ENCODE data around the gene LCE1F. TPM values are rescaled to one million over a fixed set of nuclear protein-coding genes. Genes with fewer than 3 reads are reported as not detected.

The LCE1F gene
- total RNA-seq, 6 experiments from 2014 or later = not detected

DNA sequence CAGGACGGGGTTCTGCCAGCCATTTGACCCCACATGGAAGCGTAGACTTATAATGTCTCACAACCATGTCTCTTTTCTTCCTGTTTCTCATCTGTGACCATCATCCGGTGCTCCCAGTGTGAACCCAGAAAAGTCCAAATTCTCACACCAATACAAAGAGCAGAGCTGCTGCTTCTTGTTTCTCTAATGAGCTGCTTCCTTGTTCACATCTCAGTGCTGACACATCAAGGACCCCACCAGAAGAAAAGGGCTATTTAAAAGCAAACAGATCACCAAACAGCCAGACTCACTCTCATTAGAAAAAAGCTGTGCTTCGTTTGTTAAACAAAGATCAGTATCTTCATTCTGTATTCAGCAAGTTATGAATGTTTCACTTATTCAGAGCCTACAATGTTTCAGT is 20.7 kb downstream of the LCE1F start:
- Histone ChIP-seq H3K36me3 (no peaks in the 10 kb centered on the region), H3K27ac (no peak overlapping the region), H3K4me1 (no peaks in the 10 kb centered on the region), H3K9me3 (no peaks in the 10 kb centered on the region), H3K27me3 (no peaks in the 10 kb centered on the region), H3K4me3 (no peak overlapping the region)
- TF ChIP-seq POLR2A (IDR thresholded peaks at IDR 0.05) = no peak
- TF ChIP-seq, protein P1, sequence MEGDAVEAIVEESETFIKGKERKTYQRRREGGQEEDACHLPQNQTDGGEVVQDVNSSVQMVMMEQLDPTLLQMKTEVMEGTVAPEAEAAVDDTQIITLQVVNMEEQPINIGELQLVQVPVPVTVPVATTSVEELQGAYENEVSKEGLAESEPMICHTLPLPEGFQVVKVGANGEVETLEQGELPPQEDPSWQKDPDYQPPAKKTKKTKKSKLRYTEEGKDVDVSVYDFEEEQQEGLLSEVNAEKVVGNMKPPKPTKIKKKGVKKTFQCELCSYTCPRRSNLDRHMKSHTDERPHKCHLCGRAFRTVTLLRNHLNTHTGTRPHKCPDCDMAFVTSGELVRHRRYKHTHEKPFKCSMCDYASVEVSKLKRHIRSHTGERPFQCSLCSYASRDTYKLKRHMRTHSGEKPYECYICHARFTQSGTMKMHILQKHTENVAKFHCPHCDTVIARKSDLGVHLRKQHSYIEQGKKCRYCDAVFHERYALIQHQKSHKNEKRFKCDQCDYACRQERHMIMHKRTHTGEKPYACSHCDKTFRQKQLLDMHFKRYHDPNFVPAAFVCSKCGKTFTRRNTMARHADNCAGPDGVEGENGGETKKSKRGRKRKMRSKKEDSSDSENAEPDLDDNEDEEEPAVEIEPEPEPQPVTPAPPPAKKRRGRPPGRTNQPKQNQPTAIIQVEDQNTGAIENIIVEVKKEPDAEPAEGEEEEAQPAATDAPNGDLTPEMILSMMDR (IDR thresholded peaks at IDR 0.05) = no peak
- intact Hi-C loops (cut with DNase I) = no loop called here
- WGBS (ENCODE audit: insufficient coverage, low coverage, low lambda C conversion rate, missing lambda C conversion rate) = 44% methylated on average over 4 of the region's 4 CpGs
- ATAC-seq (no peak), DNase-seq (no peak)

DNA sequence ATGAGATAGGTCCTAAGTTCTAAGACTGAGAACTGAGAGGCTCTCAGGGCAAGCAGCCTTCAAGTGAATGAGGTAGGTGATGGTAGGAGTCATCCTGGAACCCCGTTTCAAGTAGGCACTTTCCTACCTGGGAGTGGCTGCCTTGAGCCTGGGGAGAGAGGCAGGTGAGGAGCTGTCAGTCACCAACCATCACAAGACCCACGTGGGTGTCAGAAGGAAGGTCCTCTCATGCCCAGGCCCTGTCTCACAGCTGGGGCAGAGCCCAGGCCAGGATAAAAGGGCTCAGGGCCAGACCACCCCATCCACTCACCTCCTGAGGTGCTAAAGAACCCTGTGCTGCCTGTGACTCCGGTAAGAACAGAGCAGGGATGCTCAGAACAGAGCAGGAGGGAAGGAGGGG is 21.5 kb downstream of the LCE1F start, which contains the start of gene LCE1D:
Gene LCE1D, plus strand, starts transcription at position 301 of the 400 bp plus-strand sequence. CDS start 1,074 bp downstream, outside the sequence.
- TF ChIP-seq, protein P1 (IDR thresholded peaks at IDR 0.05) = no peak
- no peak for DNase-seq
- intact Hi-C loops (cut with DNase I) = no loop called here

DNA sequence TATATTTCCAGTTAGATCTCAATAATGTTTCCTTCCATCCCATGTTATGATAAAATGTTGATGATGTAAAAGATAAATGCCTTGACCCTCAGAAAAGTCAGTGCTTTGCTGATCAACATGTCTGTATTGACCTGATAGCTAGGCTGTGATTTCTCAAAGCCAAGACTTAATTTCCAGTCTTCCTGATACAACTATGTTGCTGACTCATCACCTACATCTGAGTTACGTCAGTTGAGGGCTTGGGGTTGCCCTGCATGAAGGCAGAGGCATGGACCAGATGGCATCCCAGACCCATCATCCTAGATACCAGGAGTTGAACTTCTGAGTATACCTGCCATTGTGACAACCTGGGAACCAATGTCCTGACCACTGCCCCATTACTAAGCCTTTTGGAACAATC is 26.4 kb downstream of the LCE1F start:
- 13% methylated on average over 1 of the region's 1 CpG for WGBS (ENCODE audit: insufficient coverage, low coverage, low lambda C conversion rate, missing lambda C conversion rate)
- H3K4me1 ChIP-seq = no peaks in the 10 kb centered on the region
- no peaks in the 10 kb centered on the region for H3K27me3 ChIP-seq
- no peak overlapping the region for H3K4me3 ChIP-seq
- no peak overlapping the region for H3K27ac ChIP-seq
- H3K36me3 ChIP-seq = no peaks in the 10 kb centered on the region
- TF ChIP-seq POLR2A (IDR thresholded peaks at IDR 0.05) = no peak
- TF ChIP-seq, protein P1 (IDR thresholded peaks at IDR 0.05) = no peak
- DNase-seq = no peak
- no peaks in the 10 kb centered on the region for H3K9me3 ChIP-seq
- intact Hi-C loops (cut with DNase I) = no loop called here
- ATAC-seq = no peak

More for the DNA sequence above, 21.5 kb downstream of the LCE1F start, which contains the start of gene LCE1D:
- no peak for ATAC-seq
- no peaks in the 10 kb centered on the region for H3K27me3 ChIP-seq
- no peak within 1 kb of the TSS for H3K4me3 ChIP-seq
- no peak within 1 kb of the TSS for H3K27ac ChIP-seq
- WGBS (ENCODE audit: insufficient coverage, low coverage, low lambda C conversion rate, missing lambda C conversion rate) = 70% methylated on average over 2 of the region's 3 CpGs
- no peaks in the 10 kb centered on the region for H3K36me3 ChIP-seq
- H3K9me3 ChIP-seq = no peaks in the 10 kb centered on the region
- H3K4me1 ChIP-seq = no peaks in the 10 kb centered on the region

DNA sequence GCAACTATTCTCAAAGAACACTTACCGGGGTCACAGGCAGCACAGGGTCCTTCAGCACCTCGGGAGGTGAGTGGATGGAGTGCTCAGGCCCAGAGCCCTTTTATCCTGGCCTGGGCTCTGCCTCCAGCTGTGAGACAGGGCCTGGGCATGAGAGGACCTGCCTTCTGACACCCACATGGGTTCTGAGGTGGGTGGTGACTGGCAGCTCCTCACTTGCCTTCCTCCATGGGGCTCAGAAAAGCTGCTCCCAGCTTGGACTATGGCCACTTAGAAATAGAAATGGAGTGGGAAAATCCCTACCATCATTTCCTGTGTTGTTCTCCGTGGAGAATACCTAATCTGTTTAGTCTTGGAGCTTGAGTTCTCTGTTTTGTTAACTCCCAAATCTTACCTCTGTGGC is 31.6 kb downstream of the LCE1F start, which contains the start of gene LCE1C:
Gene LCE1C, minus strand, starts transcription at position 76 of the 400 bp plus-strand sequence. CDS start 1,173 bp downstream, outside the sequence.
- 25% methylated on average over 3 of the region's 3 CpGs for WGBS (ENCODE audit: insufficient coverage, low coverage, low lambda C conversion rate, missing lambda C conversion rate)

More for the DNA sequence above, 31.6 kb downstream of the LCE1F start, which contains the start of gene LCE1C:
- H3K4me3 ChIP-seq = no peak within 1 kb of the TSS
- ATAC-seq = no peak
- DNase-seq = no peak
- H3K9me3 ChIP-seq = no peaks in the 10 kb centered on the region
- no peaks in the 10 kb centered on the region for H3K36me3 ChIP-seq
- no peaks in the 10 kb centered on the region for H3K4me1 ChIP-seq
- intact Hi-C loops (cut with DNase I) = no loop called here
- no peak within 1 kb of the TSS for H3K27ac ChIP-seq
- no peaks in the 10 kb centered on the region for H3K27me3 ChIP-seq
- TF ChIP-seq, protein P1 (IDR thresholded peaks at IDR 0.05) = no peak
- no peak for TF ChIP-seq POLR2A (IDR thresholded peaks at IDR 0.05)

Data from right lobe of liver (tissue), 6 donors.